Putamen (tissue), 1 donor: Measurements from ENCODE around the gene ICAM4.
"Not testable (repeated sequence)": the region's sequence is repeated elsewhere in the genome, so short reads cannot be mapped to it uniquely, and the experiment has no call there.

Source experiments
- DNase-seq: peaks from one replicate; pipeline ENCODE4 v3.0.0-alpha.2; 2016; ENCODE audit warnings: low spot score

Gene ICAM4

GRCh38 chr19:10269333-10270179 lies 17.2 kb upstream of the ICAM4 start:
- peak; percentile 63 for DNase-seq

- DNase-seq = no peak
Measured at GRCh38 chr19:10270180-10270615, 16.6 kb upstream of the ICAM4 start.

GRCh38 chr19:10270616-10271394 lies 15.9 kb upstream of the ICAM4 start, which contains the start of gene ICAM1:
ICAM1 (plus strand) TSS chr19:10271120; CDS start chr19:10271160, 40 bp downstream.
- no peak for DNase-seq

- DNase-seq = no peak
Measured at GRCh38 chr19:10271543-10272086, 15.1 kb upstream of the ICAM4 start.

GRCh38 chr19:10274589-10274988 lies 12.2 kb upstream of the ICAM4 start:
- DNase-seq = no peak

GRCh38 chr19:10277795-10278589 lies 8.8 kb upstream of the ICAM4 start:
- DNase-seq = no peak

- no peak for DNase-seq
Measured at GRCh38 chr19:10278935-10279334, 7.8 kb upstream of the ICAM4 start.

- DNase-seq = no peak
Measured at GRCh38 chr19:10279737-10280442, 6.9 kb upstream of the ICAM4 start.

GRCh38 chr19:10282043-10282442 lies 4.7 kb upstream of the ICAM4 start:
- DNase-seq = not testable (repeated sequence)

- DNase-seq = no peak
Measured at GRCh38 chr19:10283301-10284064, 3.3 kb upstream of the ICAM4 start.

GRCh38 chr19:10284065-10284959 lies 2.4 kb upstream of the ICAM4 start:
- DNase-seq = no peak

- no peak for DNase-seq
Measured at GRCh38 chr19:10284960-10285278, 1.8 kb upstream of the ICAM4 start.

- DNase-seq = no peak
Measured at GRCh38 chr19:10285393-10285792, 1.4 kb upstream of the ICAM4 start.

- DNase-seq = peak; percentile 51
Measured at GRCh38 chr19:10288662-10289166, 2.0 kb downstream of the ICAM4 start.

- DNase-seq = peak; percentile 37
Measured at GRCh38 chr19:10289167-10289835, 2.5 kb downstream of the ICAM4 start.

GRCh38 chr19:10289836-10290356 lies 3.1 kb downstream of the ICAM4 start, which contains the start of gene ICAM5:
ICAM5 (plus strand) TSS chr19:10289952; CDS start chr19:10290044, 92 bp downstream.
- DNase-seq = peak; percentile 55

GRCh38 chr19:10290357-10290875 lies 3.7 kb downstream of the ICAM4 start:
- no peak for DNase-seq
